HUDEP-2 (cell line): Measurements from ENCODE around the gene LRRC4C.

ENCODE experiments used
- DNase-seq, 76 experiments: peaks; one replicate each; lab custom pipeline; 2025; ENCODE audit not compliant: unreplicated experiment in 76 of 76; lab: John Stamatoyannopoulos, UW

The LRRC4C gene

DNA sequence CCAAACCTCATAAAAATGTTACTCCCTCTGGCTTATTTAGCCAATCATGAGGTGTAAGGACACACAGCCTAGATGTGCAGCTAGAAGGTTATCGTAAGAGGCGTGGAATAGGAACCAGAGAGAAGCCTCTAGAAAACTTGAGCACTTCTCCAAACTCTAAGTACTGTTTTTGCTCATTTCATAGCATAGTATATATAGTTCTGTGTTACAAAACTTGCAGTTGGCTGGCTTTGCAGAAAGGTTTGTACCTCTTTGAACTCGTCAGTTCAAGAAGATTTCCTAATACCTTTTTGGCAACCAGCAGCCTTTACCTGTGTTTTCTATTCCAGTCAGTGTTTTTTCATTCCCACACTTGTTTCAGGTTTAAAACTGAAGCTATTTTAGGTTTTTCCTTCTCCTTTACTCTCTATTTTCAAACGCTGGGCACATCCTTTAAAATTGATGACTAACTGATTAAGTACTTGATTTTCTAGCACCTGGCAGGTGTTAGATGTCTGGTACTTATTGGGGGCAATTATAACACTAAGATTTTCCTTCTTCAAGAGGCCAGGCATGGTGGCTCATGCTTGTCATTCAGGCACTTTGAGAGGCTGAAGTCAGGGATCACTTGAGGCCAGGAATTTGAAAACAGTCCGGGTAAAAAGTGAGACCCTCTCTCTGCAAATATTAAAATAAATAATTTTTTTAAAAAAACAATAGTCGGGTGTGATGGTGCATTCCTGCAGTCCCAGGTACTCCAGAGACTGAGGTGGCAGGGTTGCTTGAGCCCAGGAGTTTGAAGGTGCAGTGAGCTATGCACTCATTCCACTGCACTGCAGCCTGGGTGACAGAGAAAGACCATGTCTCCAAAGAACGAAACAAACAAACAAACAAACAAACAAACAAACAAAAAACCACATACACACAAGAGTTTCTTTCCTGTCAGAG is 125.2 kb downstream of the LRRC4C start:
- no peak for DNase-seq

DNA sequence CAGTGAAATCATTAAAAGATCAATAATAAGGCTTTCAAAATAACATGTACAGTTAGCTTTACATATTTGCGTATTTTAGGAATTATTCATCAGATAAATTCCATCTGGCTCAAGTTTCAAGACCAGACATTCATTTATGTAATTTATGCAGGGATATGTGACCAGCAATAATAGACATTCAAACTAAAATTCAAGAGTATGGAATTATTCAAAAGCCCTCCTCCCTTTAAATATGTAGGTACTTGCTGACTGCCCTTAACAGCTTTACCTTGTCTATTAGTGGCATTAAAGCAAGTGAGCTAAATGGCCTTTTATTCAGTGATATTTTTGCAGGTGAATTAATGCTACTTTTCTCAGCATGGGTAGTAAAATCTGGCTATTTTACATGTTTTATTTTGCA is 126.1 kb downstream of the LRRC4C start:
- DNase-seq: no peak

DNA sequence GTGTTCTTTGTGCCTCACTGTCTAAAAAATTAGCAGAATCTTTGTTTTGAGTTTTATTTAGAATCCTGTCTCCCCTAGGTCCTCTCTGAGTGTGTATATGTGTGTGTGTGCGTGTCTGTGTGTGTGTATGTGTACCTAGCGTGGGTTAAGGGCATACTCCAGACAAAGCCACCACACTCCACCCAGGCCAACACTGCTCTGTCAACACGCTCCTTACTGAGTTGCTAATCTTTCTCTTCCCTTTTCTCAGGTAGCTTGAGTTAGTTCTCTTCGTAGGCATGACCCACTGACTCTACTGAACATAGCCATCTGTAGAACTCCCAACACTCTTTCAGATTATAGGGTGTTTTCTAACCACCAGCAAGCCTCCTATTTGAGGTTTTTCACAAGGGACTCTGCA is 131.1 kb downstream of the LRRC4C start:
- no peak for DNase-seq

DNA sequence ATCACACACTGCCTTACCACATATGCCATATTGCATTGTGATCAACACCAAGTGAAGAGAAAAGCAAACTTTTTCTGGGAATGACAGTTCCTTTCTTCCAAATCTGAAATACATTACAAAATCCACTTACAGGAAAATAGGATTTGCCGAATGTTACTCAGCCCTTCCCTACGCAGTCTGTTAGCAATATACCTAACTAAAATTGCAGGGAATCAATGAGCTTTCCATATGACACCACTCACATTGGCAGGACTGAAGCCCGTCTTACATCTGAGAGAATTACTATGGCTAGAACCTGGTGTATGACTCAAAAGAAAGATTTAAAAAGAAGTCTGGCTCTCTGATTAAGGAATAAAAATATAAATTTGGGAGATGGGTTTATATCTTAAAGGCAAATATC is 136.0 kb downstream of the LRRC4C start:
- no peak for DNase-seq

DNA sequence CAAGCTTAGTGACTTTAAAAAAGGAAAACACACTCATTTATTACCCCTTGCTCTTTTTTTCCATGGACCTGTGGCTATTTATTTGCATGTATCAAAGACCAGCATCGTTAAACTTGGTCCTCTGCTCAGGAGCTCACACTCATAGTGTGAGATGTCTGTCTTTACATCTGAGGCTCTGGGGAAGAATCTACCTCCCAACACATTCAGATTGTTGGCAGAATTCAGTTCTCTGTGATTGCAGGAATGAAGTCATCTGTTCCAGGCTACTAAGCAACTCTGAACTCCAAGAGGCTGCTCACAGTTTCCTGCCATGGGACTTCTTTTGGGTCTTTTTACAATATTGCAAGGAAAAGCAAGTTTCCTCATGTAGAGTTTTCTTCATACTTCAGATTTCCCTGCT is 138.8 kb downstream of the LRRC4C start:
- no peak for DNase-seq

DNA sequence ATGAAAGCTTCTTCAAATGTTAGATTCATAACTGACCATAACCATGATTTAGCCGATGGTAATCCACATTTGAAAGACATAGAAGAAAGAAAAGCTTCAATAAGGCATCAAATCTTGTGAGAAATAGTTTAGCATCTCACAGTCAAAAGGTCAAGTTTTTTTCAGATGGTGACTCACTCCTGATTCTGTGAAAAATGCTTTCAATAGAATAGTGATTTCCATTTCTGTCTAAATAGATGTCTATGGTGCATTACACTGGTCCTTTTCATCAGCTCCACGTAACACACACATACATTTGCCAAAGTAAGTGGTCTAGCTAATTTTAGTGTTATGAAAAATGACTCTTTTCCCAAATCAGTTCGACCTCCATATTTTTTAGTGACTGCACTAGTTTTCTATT is 139.2 kb downstream of the LRRC4C start:
- DNase-seq: no peak

DNA sequence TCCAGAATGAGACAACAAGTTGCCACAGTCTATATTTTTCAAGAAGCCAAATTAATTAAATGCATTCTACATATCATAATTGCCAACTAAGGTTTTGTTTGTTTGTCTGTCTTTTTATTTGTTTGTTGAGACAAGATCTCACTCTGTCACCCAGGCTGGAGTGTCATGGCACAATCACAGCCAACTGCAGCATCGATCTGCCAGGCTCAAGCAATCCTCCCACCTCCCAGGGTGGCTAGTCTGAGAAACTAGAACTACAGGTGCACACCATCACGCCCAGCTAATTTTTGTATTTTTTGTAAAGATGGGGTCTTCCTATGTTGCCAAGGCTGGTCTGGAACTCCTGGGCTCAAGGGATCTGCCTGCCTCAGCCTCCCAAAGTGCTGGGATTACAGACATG is 140.0 kb downstream of the LRRC4C start:
- no peak for DNase-seq

DNA sequence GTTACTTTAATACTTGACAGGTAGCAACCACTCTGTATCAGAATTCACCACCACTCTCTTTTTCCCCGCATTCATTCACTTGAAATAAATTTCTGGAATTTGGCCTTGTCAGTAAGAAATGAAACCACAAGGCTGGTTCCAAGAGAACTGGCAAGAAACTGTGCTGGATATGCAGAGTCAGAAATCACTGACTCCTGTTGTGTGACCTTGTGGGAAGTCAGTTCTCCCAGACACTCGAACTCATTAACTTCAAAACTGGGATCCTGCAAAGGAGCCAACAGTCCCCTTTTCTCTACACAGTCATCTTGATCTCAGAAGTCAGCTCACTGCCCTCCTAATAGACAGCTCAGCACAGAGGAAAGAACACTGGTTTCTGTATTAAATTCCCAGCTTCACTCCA is 142.7 kb downstream of the LRRC4C start:
- DNase-seq: no peak

DNA sequence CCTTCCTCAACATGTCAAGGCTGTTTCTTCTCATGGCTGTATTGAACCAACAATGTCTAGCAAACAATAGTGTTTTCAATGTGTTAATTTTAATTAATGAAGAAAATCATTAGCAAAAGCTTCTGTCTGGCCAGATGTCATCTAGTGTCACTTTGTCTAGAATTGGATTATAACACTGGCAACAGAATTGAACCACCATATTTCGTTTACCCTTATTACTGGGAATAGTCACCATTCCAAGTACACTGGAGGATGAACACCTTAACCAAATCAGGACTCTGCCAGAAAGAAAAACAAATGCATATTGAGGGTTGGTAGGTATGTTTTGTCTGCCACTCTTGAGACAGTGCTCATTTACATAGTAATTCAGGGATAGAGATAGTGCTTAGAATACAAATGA is 146.2 kb downstream of the LRRC4C start:
- no peak for DNase-seq

DNA sequence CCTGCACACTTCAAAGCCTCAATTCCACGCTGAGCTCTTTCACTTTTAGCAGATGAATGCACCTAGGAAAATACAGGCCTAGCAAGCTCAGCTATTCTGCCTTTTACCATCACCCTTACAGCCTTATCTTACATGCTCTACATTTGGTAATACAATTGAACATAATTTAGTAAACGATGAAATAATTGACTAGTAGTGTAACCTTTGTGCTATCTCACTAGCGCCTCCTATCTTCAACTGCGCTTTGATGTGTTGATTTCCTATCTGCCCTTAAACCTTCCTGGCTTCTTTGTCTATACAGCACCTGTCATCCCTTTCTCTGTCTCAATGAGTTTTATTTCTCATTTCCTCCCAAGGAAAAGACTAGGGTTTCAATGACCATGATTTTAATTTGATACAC is 149.7 kb downstream of the LRRC4C start:
- no peak for DNase-seq

DNA sequence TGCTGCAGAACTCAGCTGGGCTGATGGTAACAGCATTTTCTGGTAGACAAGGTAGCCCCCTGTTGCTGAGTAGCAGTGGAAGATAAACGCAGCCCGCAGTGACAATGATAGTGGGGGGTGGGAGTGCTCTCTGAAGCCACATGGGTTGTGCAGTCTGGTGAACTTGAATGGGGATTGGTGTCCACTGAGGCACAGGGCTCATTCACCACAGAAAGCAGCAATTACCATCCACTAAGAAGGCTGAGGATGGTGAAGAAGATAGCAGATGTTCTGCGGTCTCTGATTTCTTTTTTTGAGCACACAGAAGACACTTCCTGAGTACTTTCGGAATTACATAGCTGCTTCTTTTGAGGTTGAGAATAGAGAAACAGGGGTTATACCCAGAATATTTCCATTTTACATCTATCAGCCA is 150.3 kb downstream of the LRRC4C start:
- DNase-seq: no peak

DNA sequence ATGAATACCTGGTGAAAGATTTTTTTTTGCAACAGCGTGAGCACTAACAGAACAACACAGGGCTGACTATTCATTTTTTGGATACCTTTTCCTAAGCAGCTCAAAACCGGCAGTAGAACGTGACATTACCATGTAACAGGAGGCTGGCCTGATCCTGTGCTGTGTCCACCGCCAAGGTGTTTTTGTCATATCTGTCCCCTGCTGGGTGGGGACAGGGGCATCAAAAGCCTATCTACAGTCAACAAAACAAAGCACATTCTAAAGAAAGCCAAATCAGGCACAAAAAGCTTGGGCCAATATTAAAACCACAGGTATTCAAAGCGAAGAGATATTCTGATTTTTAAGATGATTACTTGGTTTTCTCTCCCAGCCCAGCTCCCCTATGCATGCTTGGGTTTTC is 151.2 kb downstream of the LRRC4C start:
- DNase-seq: no peak

DNA sequence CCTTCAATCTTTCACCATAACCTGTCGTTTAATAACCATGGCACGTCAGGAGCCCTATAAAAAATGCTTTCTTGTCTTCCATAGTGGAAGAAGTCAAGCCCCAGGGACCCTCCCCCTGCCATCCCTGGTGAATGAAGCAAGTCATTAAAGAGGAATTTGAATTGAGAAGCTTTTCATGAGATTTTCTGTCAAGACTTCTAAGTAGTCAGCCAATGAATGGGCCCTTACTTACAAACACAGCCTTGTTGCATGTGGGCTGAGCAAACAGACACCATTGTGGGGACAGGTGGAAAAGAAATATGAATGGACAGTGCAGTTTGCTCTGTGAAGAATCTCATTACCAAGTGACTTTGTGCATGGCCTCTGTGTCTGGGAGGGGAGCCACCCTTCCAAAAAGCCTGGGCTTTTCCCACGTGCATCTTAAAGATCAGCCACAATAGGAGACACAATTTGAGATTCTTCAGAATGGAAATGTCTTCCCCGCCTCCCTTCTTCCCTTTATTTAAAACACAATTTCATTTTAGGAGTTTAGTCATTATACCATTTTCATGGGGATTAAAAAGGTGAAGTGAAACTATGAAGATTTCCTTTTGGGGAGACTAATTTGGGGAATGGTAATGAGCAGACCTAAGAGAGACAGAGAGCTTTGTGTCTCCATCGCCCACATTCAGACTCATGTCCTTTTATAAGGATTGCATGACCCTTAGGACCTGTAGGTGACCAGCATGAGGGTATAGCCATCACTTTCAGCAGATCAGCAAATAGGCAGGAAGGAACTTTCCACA is 152.0 kb downstream of the LRRC4C start:
- no peak for DNase-seq

DNA sequence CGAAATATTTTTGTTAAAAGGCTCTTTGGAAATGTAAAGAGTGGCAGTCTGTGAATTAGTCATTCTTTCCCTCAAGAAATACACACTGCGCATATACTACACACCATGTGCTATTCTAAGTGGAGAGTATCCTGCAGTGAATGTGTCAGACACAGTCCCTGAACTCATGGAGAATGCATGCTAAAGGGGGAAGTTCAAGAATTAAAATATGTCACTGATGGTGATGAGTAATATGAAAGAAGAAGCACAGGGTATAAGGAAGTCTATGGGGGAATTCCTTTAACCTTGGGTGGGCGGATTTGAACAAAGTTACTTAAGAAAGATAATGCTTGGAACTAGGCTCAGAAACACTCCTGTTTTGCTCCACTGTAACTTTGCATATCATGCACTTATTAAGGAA is 153.0 kb downstream of the LRRC4C start:
- DNase-seq: no peak

DNA sequence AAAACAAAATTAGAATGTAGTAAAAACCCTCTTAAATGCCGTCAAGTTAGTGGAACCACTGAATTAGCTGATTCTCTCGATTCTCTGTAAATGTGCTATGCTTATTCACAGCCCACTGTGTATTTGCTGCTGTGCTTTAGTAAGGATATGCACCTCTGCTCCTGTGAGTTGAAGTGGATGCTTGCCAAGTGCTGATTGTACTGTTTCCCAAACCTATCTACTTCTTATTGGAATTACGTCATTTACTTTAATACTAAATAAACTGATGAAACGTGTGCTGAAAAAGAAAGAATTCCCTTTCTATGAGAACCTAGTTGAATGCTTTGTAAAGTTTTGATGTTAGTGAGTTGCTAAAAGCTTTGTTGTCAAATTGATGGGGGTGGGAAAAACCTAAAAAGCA is 158.4 kb downstream of the LRRC4C start:
- no peak for DNase-seq

DNA sequence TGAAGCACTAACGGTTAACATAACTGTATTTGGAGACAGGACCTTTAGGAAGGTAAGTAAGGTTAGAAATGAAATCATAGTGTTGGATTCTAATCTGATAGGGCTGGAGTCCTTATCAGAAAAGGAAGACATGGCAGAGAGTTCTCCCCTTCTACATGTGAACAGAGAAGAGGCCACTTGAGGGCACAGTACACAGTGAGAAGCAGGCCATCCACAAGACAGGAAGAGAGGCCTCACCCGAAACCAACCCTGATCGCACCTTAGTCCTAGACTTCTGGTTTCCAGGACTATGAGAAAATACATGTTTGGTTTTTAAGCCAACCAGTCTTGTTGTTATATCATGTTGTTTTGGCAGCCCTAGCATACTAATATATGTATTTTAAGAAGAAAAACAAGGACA is 170.0 kb downstream of the LRRC4C start:
- DNase-seq: no peak

DNA sequence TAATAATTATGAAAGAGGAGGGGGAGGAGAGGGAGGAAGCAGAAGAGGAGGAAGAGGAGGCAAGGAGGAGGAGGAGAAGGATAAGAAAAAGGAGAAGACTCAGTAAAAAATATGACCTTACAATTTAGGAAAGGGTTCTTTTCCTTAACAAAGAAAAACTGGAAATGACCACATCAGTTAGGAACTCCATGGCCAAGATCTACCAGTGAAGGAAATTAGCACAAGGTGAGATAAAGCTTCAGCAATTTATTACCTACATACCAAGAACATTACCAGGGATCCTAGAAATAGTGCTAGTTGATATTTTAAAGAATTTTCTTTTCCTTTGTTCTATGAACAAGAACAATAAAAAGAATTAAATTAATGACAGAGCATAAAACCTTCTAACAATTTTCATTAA is 172.7 kb downstream of the LRRC4C start:
- no peak for DNase-seq

DNA sequence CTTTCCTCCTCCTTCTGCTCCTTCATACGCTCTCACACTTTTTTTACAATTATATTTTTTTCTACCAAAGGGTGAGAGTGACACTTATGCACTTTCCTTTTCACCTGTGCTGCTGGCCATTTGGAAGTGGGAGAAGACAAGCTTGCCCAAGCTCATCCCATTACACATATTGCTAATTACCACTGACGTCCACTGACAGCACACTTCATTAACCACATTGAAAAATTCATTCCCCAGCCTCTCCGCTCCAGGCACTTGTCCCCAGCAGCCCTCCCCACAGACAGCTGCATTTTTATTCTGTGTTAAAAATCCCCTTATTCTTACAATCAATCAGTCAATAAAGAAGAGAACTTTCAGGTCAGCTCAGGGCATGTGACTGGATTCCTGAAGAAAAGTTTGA is 175.1 kb downstream of the LRRC4C start:
- DNase-seq: no peak

DNA sequence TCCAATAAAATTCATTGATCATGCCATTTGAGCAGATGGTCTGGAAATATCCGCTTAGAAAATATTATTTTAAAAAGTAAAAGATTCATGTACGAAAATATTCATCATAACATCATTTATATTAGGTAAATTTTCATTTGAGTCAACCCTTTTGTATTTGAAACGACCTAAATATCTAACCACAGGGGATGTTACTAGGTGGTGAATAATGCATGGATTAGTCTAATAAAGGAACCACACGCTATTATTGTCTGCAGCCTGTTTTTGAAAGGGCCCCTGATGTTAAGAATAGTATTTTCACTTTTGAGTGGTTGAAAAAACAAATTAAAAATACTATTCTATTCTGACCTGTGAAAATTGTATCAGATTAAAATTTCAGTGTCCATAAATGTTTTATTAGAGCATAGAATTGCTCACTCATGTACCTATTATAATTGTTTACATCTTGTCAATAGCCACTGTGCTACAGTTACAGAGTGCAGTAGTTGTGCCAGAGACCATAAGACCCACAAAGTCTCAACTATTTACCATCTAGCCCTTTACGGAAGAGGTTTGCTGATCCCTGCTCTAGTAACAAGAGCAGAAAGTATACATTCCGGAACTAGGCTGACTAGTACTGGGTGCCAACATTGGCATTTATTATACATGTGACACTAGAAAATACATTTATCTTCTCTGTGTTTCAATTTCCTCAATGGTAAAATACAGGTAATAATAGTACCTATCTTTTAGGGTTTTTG is 176.1 kb downstream of the LRRC4C start:
- DNase-seq: no peak

DNA sequence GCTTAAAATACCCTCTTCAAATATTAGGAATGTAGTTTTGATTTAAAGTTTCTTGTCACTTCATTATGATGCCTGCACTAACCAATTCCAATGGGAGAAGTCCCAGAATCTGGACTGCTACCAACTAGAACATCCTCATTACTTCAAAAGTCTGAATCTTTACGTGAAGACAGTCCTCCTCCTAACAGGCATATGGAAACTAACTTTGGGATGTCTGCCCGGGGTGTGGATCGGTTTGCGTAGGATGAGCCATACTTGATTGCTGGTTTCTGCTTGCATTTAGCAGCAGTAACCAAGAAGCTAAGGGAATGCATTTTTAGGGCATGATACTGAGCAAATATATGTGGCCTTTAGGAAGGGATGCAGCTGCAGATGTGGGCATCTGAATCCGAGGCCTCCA is 177.1 kb downstream of the LRRC4C start:
- no peak for DNase-seq

DNA sequence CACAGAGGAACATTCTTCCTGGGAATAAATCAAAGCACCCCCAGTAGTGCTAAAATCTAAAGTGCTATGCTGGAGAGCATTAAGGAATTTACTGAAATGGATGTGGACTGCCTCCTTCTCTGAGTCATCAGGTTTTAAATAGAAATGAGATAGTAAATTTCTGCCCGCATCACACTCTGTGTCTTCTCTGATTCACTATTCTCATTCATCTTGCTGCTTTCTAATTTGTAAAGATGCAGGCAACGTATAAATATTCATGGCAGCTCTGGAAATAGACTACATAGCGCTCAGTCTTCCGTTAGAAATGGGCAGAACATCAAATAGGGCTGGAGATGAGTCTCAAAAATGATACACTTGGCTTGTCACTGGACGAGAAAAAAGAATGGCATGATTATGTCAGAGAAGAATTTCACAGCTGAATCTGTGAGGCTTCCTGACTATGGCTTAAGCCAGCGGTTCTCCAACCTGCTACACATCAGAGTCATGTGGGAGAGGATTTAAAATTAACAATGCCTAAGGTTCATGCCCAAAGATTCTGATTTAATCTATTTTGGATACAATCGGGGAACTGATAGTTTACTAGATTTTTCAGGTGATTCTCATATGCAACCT is 178.2 kb downstream of the LRRC4C start:
- no peak for DNase-seq
